ENCODE results near the gene IL18BP.

- TF ChIP-seq, protein P1, sequence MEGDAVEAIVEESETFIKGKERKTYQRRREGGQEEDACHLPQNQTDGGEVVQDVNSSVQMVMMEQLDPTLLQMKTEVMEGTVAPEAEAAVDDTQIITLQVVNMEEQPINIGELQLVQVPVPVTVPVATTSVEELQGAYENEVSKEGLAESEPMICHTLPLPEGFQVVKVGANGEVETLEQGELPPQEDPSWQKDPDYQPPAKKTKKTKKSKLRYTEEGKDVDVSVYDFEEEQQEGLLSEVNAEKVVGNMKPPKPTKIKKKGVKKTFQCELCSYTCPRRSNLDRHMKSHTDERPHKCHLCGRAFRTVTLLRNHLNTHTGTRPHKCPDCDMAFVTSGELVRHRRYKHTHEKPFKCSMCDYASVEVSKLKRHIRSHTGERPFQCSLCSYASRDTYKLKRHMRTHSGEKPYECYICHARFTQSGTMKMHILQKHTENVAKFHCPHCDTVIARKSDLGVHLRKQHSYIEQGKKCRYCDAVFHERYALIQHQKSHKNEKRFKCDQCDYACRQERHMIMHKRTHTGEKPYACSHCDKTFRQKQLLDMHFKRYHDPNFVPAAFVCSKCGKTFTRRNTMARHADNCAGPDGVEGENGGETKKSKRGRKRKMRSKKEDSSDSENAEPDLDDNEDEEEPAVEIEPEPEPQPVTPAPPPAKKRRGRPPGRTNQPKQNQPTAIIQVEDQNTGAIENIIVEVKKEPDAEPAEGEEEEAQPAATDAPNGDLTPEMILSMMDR (optimal IDR thresholded peaks at IDR 0.05 in 1 of 3, IDR thresholded peaks at IDR 0.05 in 1 of 3, conservative IDR thresholded peaks at IDR 0.05 in 1 of 3; ENCODE audit: extremely low read depth in 1 of 3, insufficient read depth in 2 of 3, low read length in 3 of 3): no peak
- no peak for TF ChIP-seq EZH2 (IDR thresholded peaks at IDR 0.05; ENCODE audit: low read length)
Measured at GRCh38 chr11:71986131-71986530, 12.6 kb upstream of the IL18BP start.

Measured in keratinocyte (primary cell).